K562 (cell line): ENCODE data around the gene GP1BB. TPM values are rescaled to one million over a fixed set of nuclear protein-coding genes. Genes with fewer than 3 reads are reported as not detected.

ENCODE experiments used
- ATAC-seq: fragments of 200-7000 bp; cut with Tn5 transposase; 3 replicates; pipeline ENCODE4 v1.9.1; 2020; ENCODE audit warnings: moderate library complexity
- BruUV-seq: library from RNA; stranded (reverse); fragments of 400-500 nt; replicated peaks from 2 replicates; lab custom pipeline; 2021; lab: Mats Ljungman, UMichigan
- CTCF ChIA-PET: fragments of 300-600 bp; formaldehyde crosslinking; extraction: SDS; loops from one replicate; lab custom pipeline; 2021; ENCODE audit warnings: low intra/inter-chr PET ratio; lab: Yijun Ruan, JAX
- POLR2A ChIA-PET: fragments of 300-600, 350-650 bp; sonication (Branson Sonifier 250); formaldehyde crosslinking; extraction: SDS; loops from one replicate; lab custom pipeline; 2021; ENCODE audit warnings: antibody characterized with exemption, inconsistent platforms; lab: Yijun Ruan, JAX
- DNase-seq, 4 experiments: peaks; one replicate each; pipeline versions ENCODE4 v3.0.0 to v3.0.0-alpha.2; 2011 to 2018; ENCODE audit warnings: low spot score in 3 of 4, mixed read lengths in 3 of 4; ENCODE audit errors: extremely low read depth in 1 of 4
- FAIRE-seq: peaks from 2 replicates; lab custom pipeline; 2011; peaks lifted over from hg19 to GRCh38; lab: Jason Lieb, UNC
- H2AFZ ChIP-seq: 2 replicates; pipeline ENCODE4 v1.6.0; 2011; ENCODE audit warnings: low read depth, low read length, control low read depth, inconsistent platforms
- H3K27ac ChIP-seq: fragments of 200-600 bp; 3 replicates; pipeline ENCODE4 v1.8.0; 2011; ENCODE audit warnings: low read depth, mild to moderate bottlenecking, control low read depth, inconsistent platforms, low read length, moderate library complexity, mixed read lengths; ENCODE audit errors: extremely low read depth
- H3K27me3 ChIP-seq, 2 experiments: fragments of 300-600 bp in 1 of 2; 2 replicates in 1 of 2; 3 replicates in 1 of 2; pipeline versions ENCODE4 v1.6.0 to v1.8.0; 2011; ENCODE audit warnings: inconsistent platforms in 2 of 2, low read length in 2 of 2, mild to moderate bottlenecking in 1 of 2, mixed read lengths in 1 of 2, moderate library complexity in 1 of 2; ENCODE audit not compliant: control insufficient read depth in 2 of 2, insufficient read depth in 2 of 2
- H3K36me3 ChIP-seq: fragments of 300-600 bp; 3 replicates; pipeline ENCODE4 v1.8.0; 2011; ENCODE audit warnings: mild to moderate bottlenecking, low read length, inconsistent platforms; ENCODE audit not compliant: control insufficient read depth, insufficient read depth
- H3K4me1 ChIP-seq, 2 experiments: fragments of 200-600 bp in 1 of 2; replicated peaks in 1 of 2; 2 replicates in 1 of 2; 3 replicates in 1 of 2; pipeline versions ENCODE4 v1.5.1 to v1.8.0; 2011; ENCODE audit warnings: inconsistent platforms in 2 of 2, low read length in 2 of 2, mild to moderate bottlenecking in 1 of 2, mixed read lengths in 1 of 2, moderate library complexity in 1 of 2; ENCODE audit not compliant: control insufficient read depth in 2 of 2, insufficient read depth in 2 of 2
- H3K4me2 ChIP-seq: 2 replicates; pipeline ENCODE4 v1.6.1; 2011; ENCODE audit warnings: low read length, control low read depth, inconsistent platforms, mixed read lengths; ENCODE audit not compliant: insufficient read depth
- H3K4me3 ChIP-seq: fragments of 200-600 bp; sonication (generic), shearing (Covaris generic); 2 replicates; pipeline ENCODE4 v1.5.1; 2016; ENCODE audit warnings: control low read depth, inconsistent platforms
- H3K79me2 ChIP-seq: fragments of 200-600 bp; 3 replicates; pipeline ENCODE4 v1.8.0; 2011; ENCODE audit warnings: low read length, inconsistent platforms; ENCODE audit not compliant: control insufficient read depth, insufficient read depth
- H3K9ac ChIP-seq, 2 experiments: 2 replicates each; pipeline versions ENCODE4 v1.6.0 to v1.6.1; 2011; ENCODE audit warnings: low read depth in 2 of 2, low read length in 2 of 2, control low read depth in 1 of 2, inconsistent platforms in 1 of 2, mild to moderate bottlenecking in 1 of 2, mixed read lengths in 1 of 2; ENCODE audit not compliant: insufficient read depth in 1 of 2
- H3K9me1 ChIP-seq: one replicate; pipeline ENCODE4 v1.6.0; 2011; ENCODE audit warnings: inconsistent platforms, mild to moderate bottlenecking, low read length, moderate library complexity; ENCODE audit not compliant: control insufficient read depth, insufficient read depth
- H3K9me3 ChIP-seq: replicated peaks from 2 replicates; pipeline ENCODE4 v1.5.1; 2011; ENCODE audit warnings: low read depth, low read length, inconsistent platforms; ENCODE audit not compliant: control insufficient read depth, insufficient read depth
- H4K20me1 ChIP-seq: replicated peaks from 2 replicates; pipeline ENCODE4 v1.6.1; 2011; ENCODE audit warnings: low read length, inconsistent platforms, mixed read lengths; ENCODE audit not compliant: control insufficient read depth, insufficient read depth
- CAMTA2 ChIP-seq: fragments of 250-450 bp; sonication (Bioruptor Pico); conservative IDR thresholded peaks from 2 replicates; pipeline ENCODE4 v1.5.1; 2022
- CHD1 ChIP-seq: fragments of 200-600 bp; sonication (generic); IDR thresholded peaks from one replicate; pipeline ENCODE4 v1.6.1; 2012; ENCODE audit warnings: mild to moderate bottlenecking, moderate library complexity, low read length, inconsistent platforms
- GTF3C2 ChIP-seq: IDR thresholded peaks from 3 replicates; pipeline ENCODE4 v1.6.1; 2011; ENCODE audit warnings: borderline replicate concordance, mild to moderate bottlenecking, moderate library complexity; ENCODE audit not compliant: insufficient read length; ENCODE audit errors: extremely low read depth
- HMGN3 ChIP-seq: IDR thresholded peaks from 2 replicates; pipeline ENCODE4 v1.6.1; 2011; ENCODE audit warnings: borderline replicate concordance, low read depth, mild to moderate bottlenecking, mixed read lengths, low read length; ENCODE audit not compliant: insufficient read length; ENCODE audit errors: extremely low read depth
- ID3 ChIP-seq, 2 experiments: fragments of 250-450 bp in 1 of 2; fragments of 450-650 bp in 1 of 2; sonication (Bioruptor Pico) in 1 of 2; IDR thresholded peaks; 2 replicates each; pipeline versions ENCODE4 v1.6.1 to v1.8.0; 2016 to 2021; ENCODE audit warnings: mild to moderate bottlenecking in 2 of 2, moderate library complexity in 2 of 2, missing compliant biosample characterization in 1 of 2, missing genetic modification characterization in 1 of 2
- PCBP2 ChIP-seq: fragments of 200-400 bp; formaldehyde crosslinking; IDR thresholded peaks from 2 replicates; pipeline ENCODE4 v1.6.1; 2018; ENCODE audit warnings: low read length, low read depth, mild to moderate bottlenecking, moderate library complexity; ENCODE audit not compliant: poor library complexity, severe bottlenecking
- PREB ChIP-seq: sonication (generic); formaldehyde crosslinking; IDR thresholded peaks from 2 replicates; pipeline ENCODE4 v1.8.1; 2023; ENCODE audit warnings: mild to moderate bottlenecking, missing genetic modification reagents
- SMARCB1 ChIP-seq: IDR thresholded peaks from 2 replicates; pipeline ENCODE4 v1.6.1; 2011; ENCODE audit warnings: improper control_type of control experiment, low read depth; ENCODE audit not compliant: insufficient read length
- THRB ChIP-seq: fragments of 450-650 bp; formaldehyde crosslinking; conservative IDR thresholded peaks from 2 replicates; pipeline ENCODE4 v1.4.0; 2022; ENCODE audit warnings: mild to moderate bottlenecking, missing genetic modification characterization
- ZBTB26 ChIP-seq: fragments of 450-650 bp; formaldehyde crosslinking; IDR thresholded peaks from 2 replicates; pipeline ENCODE4 v1.4.0; 2022; ENCODE audit warnings: missing genetic modification characterization
- ZNF12 ChIP-seq: sonication (generic); formaldehyde crosslinking; IDR thresholded peaks from 2 replicates; pipeline ENCODE4 v1.4.0; 2020; ENCODE audit warnings: mild to moderate bottlenecking, missing genetic modification reagents
- ZNF140 ChIP-seq: fragments of 250-450 bp; sonication (Bioruptor Pico); IDR thresholded peaks from 2 replicates; pipeline ENCODE4 v1.8.0; 2021; ENCODE audit warnings: moderate library complexity, mild to moderate bottlenecking, inconsistent platforms
- ZNF551 ChIP-seq: fragments of 250-450 bp; sonication (Bioruptor Pico); IDR thresholded peaks from 2 replicates; pipeline ENCODE4 v1.5.0; 2021; ENCODE audit warnings: mild to moderate bottlenecking, moderate library complexity
- WGBS: fragments of 100-300 bp; shearing (Covaris generic); methylation state at CpG from one replicate; pipeline ENCODE4 v1.1.6; 2016; ENCODE audit warnings: low coverage, mixed read lengths; ENCODE audit not compliant: insufficient coverage; ENCODE audit errors: missing lambda C conversion rate; 5-methylcytosine and 5-hydroxymethylcytosine counted together
- in situ Hi-C: fragments of 300-500 bp; cut with MboI; formaldehyde crosslinking; loops from 4 replicates; pipeline ENCODE4 v1.15.0; 2018; ENCODE audit warnings: inconsistent platforms, mixed read lengths
- intact Hi-C: fragments of 100-400 bp; cut with micrococcal nuclease; formaldehyde crosslinking; loops from 2 replicates; pipeline ENCODE4 v1.14.2; 2022
- polyA plus RNA-seq, 8 experiments: library from polyadenylated mRNA; depleted of rRNA in 4 of 8; stranded (reverse) in 5 of 8; unstranded in 3 of 8; fragments of >200 nt; fragmentation: Nextera tagmentation in 2 of 8; fragmentation: Illumina TruSeq in 1 of 8; extraction: Ambion mirVana in 2 of 8; extraction: Trizol in 1 of 8; gene quantifications; 2 replicates each; pipeline versions ENCODE4 v1.2.1 to v1.2.3, GENCODE V29; 2011 to 2014; ENCODE audit warnings: inconsistent platforms in 1 of 8, missing spikeins in 1 of 8
- total RNA-seq, 7 experiments: library from RNA; depleted of rRNA in 6 of 7; stranded (reverse); fragments of >200 nt in 6 of 7; fragmentation: Illumina TruSeq in 2 of 7; extraction: Trizol in 2 of 7; gene quantifications; 2 replicates each; pipeline versions ENCODE4 v1.2.1 to v1.2.3, GENCODE V29; 2011 to 2021; ENCODE audit warnings: low replicate concordance in 1 of 7

Gene GP1BB
- total and polyA plus RNA-seq, 9 of the 15 experiments (the other 6 are each of a cell fraction or from before 2014, with no cell fraction given) = 0.69 to 162 (median 2.8) TPM

- POLR2A ChIA-PET = interaction anchor here (0.5 to 1.9 kb wide), 8 partner anchors 13 to 1278 kb away, joined by 3 to 9 read pairs (median 3); no protein-coding TSS in a partner anchor
- FAIRE-seq (no peak), ATAC-seq (no peak), DNase-seq (no peak)
- no peak overlapping the region for H3K4me3 ChIP-seq
- peak overlapping the region in 1 of 2 experiments; percentile 27; a peak in 2 of 4 replicates for H3K9ac ChIP-seq
- intact Hi-C loops = no loop called here
- no peaks in the 10 kb centered on the region; the same call in 1 of the 2 replicates for H3K9me3 ChIP-seq
- H3K27me3 ChIP-seq = peaks cover 47 to 78% of the 10 kb centered on the region in 2 experiments; a peak in 4 of 5 replicates
- H2AFZ ChIP-seq = no peak overlapping the region
- no peak overlapping the region for H3K4me2 ChIP-seq
- no peaks in the 10 kb centered on the region for H3K79me2 ChIP-seq
- H3K4me1 ChIP-seq = peaks cover 5 to 69% of the 10 kb centered on the region in 2 experiments
- CTCF ChIA-PET = no interaction called here
- TF ChIP-seq ID3 (CRISPR knock-in tag; IDR thresholded peaks at IDR 0.05) = no peak
- 0 out of 2 replicates have a peak, but pooled peaks have one; percentile 46 for TF ChIP-seq ID3 (tag; IDR thresholded peaks at IDR 0.05)
- peak; percentile 16 for TF ChIP-seq CHD1
- no peak for TF ChIP-seq PREB
- TF ChIP-seq ZNF551 = no peak
- no peak for TF ChIP-seq GTF3C2
- no peak for TF ChIP-seq ZNF140
- no peak for TF ChIP-seq ZBTB26
- no peak for TF ChIP-seq SMARCB1
- TF ChIP-seq PCBP2 = no peak
- no peak for TF ChIP-seq THRB (CRISPR knock-in tag)
- TF ChIP-seq ZNF12 (CRISPR knock-in tag) = no peak
- TF ChIP-seq HMGN3 = peak; percentile 29
- TF ChIP-seq CAMTA2 (CRISPR knock-in tag) = 0 out of 2 replicates have a peak, but pooled peaks have one; percentile 13
- no peaks in the 10 kb centered on the region for H3K9me1 ChIP-seq
- BruUV-seq = no TSS peak
- peaks cover 50% of the 10 kb centered on the region for H4K20me1 ChIP-seq
- WGBS = 8% methylated on average over 12 of the region's 12 CpGs
- H3K36me3 ChIP-seq = no peaks in the 10 kb centered on the region
- H3K27ac ChIP-seq = no peak overlapping the region
- in situ Hi-C loops = no loop called here
These were observed 26.5 kb downstream of the GP1BB start for GRCh38 chr22:19749876-19750275.
